ENCODE measurements around the gene CD48.
"Not testable (repeated sequence)": the region's sequence is repeated elsewhere in the genome, so short reads cannot be mapped to it uniquely, and the experiment has no call there.

The CD48 gene

GRCh38 chr1:160674415-160674814 lies 37.2 kb downstream of the CD48 start:
- DNase-seq, result no peak

DNA sequence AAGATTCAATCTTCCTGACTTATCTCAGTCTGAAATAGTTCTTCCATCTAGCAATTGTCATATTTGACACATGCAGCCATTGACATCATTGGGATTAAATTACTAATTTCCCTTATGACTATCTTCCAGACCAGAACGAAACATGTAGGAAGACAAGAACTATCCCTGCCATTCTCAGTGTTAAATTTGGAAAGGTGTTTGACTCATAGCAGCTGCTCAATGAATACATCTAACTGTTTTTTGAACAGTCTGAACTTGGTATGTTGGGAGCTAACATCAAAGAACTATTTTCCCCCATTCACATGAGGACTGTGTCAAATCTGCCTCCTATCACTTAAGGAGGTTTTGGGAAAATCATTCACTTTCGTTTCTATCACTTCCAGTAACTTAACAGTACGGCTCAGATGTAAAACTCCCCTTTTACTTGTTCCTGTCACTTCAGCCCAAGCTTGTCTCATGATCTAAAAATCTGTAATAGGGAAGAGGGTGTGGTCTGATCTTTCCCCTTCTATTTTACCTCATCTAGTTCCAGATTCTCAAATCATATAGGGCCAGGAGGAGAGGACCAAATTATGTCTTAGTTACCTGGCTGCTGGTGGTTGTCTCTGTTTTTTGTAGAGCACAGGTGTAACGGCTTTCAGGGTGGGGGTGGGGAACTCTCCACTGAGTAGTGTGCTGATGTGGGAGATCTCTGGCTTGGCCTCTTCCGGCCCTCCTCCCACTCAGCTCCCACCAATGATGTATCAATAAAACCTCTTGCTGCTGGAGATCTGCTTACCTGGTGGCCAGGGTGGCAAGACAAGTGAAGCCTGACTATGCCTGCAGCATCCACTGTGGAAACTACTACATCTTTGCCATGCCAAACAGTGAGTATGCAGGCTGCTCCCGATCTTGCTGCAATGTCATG lies 38.6 kb downstream of the CD48 start:
- DNase-seq, result no peak

DNA sequence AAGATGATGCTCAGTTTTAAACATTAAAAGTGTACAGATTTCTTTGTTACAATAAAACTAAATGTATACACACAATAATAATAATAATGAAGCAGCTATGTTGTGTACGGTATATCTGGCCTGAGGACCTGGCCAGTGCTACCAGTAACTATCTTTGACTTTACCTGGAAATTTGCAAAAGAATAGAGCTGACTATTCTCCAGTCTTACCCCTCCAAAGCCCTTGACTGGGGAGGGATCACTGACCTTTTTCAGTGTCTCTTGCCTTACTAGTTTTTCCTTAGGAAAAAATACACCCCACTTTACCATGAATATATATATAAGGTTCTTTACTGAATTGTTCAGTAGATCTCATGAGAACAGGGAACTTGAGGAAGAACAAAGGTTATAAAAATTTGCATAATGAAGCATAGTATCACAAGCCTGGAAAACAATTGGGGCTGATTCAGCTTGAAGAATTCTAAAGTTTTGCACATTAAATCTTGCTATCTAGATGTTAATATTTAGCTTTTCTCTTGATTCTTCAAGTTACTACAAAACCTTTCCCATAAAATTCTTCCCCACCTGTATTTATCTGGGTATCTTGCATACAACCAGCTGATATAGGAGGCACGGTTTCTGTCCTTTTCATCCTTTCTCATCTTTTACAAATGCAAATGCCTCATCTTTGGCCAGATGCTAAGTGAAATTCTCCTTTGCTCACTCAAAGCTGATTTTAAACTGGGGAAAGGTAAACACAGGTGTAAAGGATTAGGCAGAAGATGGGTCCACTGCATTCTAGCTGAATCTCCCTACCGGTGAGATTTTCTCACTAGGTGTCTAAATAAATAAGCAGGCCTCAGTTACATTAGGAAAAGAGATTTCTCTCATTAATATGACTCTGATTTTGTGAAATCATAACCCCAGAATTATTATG lies 39.8 kb downstream of the CD48 start:
- no peak for DNase-seq

- no peak for DNase-seq
These were observed 40.9 kb downstream of the CD48 start for GRCh38 chr1:160670701-160671100.

DNA sequence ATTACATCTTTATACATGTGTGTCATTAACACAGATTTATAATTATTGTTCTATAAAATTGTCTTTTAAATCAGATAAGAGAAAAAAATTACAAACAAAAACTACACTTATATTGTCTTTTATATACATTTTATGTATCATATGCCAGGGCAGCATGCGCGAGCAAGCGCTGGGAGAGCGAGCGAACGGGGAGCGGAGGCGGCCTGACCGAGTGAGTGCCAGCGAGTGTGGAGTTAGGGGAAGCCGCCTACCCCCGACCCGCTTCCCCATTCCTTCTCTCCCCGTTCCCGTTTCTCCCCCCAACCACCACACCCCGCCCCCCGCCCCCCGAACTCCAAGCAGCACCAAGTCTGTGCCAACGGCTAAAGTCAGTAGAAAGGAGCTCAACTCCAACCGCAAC lies 41.8 kb downstream of the CD48 start:
- DNase-seq, result no peak

- DNase-seq, result no peak
These were observed 42.3 kb downstream of the CD48 start for GRCh38 chr1:160669276-160669675.

DNA sequence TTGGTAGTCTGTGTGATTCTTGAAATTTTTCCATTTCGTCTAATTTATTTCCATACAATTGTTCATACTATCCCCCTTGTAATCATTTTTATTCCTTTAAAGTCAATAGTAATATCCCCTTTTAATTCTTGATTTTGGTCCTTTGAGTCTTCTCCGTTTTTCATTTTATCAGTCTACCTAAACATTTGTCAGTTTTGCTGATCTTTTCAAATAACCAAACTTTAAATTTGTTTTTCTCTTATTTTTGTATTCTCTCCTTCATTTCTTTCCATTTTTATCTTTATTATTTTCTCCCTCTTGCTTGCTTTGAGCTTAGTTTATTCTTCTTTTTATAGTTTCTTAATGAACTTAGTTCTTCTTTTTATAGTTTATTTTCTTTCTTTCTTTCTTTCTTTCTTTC lies 43.7 kb downstream of the CD48 start:
- no peak for DNase-seq

DNA sequence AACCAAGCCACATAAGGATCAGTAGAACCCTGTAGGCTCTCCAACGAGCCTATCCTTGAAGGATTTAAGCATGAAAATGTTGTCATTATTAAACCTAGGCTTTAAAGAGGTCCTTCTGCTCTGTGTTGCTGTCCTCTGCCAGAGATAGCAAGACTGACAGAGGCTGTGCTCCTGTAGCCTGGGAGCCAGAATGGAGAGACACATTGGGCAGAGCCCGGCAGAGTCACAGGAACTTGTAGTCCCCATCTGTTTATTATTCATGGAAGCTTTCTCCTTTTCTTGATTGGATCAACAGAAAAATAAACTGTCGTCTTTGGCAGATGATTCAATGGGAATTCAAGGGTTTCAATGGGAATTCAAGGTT lies 45.6 kb downstream of the CD48 start:
- no peak for DNase-seq

DNA sequence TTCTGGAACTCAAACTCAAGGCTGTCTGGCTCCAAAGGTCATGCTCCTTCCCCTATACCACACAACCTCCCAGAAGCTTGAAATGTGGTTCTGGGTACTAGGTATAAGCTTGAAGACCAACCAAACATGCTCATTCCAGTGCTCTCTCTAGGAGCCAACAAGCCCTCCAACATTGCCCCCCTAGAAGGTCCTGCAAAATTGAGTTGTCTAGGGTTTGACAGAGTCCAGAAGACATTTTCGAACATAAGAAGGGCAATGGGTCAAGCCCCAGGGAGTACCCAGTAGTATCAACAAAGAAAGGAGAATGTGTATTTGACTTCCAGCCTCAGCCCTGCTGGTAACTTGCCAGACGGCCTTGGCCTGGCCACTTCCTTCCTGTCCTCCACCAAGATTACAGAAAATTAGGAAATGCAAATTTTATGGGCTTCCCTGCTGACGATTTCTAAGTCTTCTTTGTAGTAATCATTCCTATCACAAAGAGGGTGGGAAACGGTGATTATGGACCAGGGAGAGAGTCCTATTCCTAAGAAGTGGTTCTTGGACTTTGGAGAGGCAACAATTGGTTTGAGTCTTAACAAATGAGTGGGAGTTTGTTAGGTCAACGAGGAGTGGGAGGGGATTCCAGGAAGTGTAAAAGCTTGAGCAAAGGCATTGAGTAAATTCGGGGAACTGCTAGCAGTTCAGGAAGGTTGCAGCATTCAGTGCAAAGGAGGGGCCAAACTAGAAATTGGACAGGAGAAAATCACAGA lies 46.1 kb downstream of the CD48 start:
- DNase-seq, result no peak

DNA sequence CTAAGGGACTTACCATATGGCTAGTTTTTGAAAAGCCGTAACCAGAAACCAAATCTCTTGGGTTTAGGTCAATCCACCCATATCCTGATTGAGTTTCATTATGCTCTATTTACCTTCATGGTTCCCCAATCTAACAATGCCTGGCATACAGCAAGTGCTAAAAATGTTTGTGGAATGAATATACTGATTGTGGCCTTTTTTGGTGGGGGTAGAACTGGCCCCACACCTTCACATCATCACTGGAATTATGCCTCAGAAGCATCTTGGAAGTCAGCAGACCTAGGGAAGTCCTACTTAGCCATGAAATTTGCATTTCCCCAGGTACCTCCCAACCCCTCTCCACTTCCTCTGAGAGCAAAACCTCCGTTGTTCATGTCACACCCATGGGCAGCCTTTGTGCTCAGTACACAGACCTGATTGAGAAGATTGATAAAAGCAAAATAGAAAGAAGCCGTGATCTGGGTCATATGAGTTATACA lies 47.0 kb downstream of the CD48 start:
- no peak for DNase-seq

DNA sequence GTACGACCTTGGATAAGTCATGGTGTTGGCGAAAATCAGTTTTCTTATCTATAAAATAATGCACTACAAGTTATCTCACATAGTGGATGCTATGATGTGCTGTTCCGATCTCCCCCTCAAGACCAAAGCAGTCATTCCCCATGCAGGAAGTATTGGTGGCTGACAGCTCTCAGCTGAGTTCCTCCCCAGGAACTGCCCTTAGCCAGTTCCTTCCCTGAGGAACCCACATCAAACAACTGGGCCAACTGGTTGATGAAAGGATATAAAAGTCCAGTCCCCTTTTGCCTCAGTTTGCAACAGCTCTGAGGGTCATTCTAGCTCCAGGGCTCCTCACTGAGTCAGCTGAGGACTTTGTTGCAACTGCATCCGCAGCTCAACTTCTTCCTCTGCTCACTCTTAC lies 48.7 kb downstream of the CD48 start:
- DNase-seq, result no peak

DNA sequence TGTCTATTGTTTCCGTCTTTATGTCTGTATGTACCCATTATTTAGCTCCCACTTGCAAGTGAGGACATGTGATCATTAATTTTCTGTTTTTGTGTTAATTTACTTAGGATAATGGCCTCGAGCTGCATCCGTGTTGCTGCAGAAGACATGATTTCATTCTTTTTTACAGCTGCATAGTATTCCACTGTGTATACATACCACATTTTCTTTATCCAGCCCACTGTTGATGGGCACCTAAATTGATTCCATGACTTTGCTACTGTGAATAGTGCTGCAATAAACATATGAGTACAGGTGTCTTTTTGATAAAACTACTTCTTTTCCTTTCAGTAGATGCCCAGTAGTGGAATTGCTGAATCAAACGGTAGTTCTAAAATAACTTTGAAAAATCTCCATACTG lies 52.1 kb downstream of the CD48 start:
- DNase-seq, result no peak

DNA sequence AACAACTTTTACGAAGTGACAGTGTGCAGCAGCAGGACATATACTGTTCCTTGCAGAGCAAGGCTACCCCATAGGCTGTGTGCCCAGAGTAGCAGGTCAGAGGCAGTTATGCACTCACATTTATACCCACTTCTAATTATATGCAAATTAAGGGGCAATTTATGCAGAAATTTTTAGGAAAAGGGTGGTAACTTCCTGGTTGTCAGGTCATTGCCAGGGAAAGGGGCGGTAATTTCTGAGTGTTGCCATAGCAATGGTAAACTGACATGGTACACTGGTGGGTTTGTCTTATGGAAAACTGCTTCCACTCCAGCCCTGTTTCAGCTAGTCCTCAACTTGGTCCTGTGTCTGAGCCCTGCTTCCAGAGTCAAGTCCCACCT lies 52.8 kb downstream of the CD48 start:
- DNase-seq, result no peak

- DNase-seq, result no peak
These were observed 53.3 kb downstream of the CD48 start for GRCh38 chr1:160658162-160658813.

- DNase-seq, result no peak
These were observed 54.3 kb downstream of the CD48 start for GRCh38 chr1:160657250-160657781.

GRCh38 chr1:160656737-160657136 lies 54.9 kb downstream of the CD48 start:
- no peak for DNase-seq

DNA sequence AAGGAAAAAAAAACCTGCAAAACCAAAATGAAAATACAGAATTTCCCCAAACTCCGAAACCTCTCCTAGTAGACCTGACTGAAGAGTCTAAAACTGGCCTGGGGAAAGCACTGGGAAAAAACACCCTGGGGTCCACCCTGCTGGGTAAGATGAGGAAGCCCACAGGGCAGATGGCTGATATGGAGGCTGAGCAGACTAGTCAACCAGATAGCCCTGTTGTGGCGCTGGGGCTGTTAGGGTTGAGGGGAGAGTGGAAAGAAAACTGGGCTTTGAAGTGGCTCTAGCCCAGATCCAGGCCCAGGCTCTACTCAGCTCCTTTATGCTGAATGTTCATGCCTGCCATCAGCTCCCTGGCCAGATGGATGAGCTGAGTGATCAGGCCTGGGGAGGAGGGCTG lies 58.0 kb downstream of the CD48 start:
- no peak for DNase-seq

DNA sequence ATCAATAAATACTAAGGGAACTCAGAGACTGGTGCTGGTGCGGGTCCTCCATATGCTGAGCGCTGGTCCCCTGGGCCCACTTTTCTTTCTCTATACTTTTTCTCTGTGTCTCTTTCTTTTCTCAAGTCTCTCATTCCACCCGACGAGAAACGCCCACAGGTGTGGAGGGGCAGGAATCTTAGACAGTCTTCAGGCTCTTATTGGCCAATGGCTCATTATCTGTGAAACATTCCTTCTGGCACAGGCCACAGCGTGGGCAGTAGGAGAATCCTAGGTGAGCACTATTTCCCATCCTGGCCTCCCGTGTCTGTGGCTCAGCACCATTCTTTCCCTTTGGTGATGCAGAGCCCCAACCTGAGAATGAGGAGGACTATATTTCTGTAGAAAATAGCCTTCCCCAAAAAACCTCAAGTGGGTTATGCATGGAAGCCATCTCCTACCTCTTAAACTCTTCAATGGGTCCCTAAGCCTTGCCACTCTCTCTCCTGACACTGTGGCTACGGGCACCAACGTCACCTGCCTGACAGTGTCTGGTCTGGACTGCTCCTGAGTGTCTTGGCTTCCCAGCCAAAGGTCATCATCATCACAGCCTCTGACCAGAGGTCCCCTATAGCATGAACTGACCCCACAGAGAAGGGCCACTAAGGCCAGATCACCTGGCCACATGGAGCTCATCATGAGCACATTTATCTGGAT lies 58.5 kb downstream of the CD48 start:
- DNase-seq, result no peak

- not testable (repeated sequence) for DNase-seq
These were observed 59.5 kb downstream of the CD48 start for GRCh38 chr1:160652065-160652641.

- no peak for DNase-seq
These were observed 60.1 kb downstream of the CD48 start for GRCh38 chr1:160651433-160652064.

GRCh38 chr1:160647329-160647720 lies 64.3 kb downstream of the CD48 start:
- no peak for DNase-seq

Data from NCI-H69 (cell line).